ENCODE results near the gene SUSD6. TPM values are rescaled to one million over a fixed set of nuclear protein-coding genes. Genes with fewer than 3 reads are reported as not detected.
"Not testable (repeated sequence)": the region's sequence is repeated elsewhere in the genome, so short reads cannot be mapped to it uniquely, and the experiment has no call there.

Gene SUSD6
- total RNA-seq, 1 donor = 17.7 TPM

DNA sequence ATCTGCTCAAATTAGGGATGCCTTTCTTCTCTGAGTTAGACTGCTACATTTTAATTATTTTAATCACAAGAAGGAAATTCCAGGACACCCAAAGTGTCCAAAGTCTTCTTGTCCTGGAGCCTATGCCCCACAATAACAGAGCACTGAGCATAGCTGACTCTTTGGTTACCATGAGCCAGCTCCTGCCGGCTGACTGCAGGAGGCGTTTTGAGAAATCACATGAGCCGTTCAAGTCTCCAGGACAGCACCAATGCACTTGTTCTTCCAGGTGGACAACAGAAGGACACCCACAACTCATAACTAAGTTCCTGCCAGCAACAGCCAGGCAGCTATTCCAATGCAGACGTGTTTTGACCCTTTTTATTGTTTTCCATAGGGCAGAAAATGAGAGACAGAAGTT lies 109.5 kb downstream of the SUSD6 start:
- no peaks in the 10 kb centered on the region for H3K79me2 ChIP-seq (ENCODE audit: insufficient read depth, low read length)
- no peak overlapping the region for H3K27ac ChIP-seq (ENCODE audit: low read depth, low read length)
- no peak overlapping the region for H2AFZ ChIP-seq (ENCODE audit: low read length)
- peaks cover 3% of the 10 kb centered on the region for H4K20me1 ChIP-seq (ENCODE audit: insufficient read depth, low read length)
- no peak for DNase-seq (ENCODE audit: insufficient read length, low spot score, missing footprints)
- H3K27me3 ChIP-seq (ENCODE audit: insufficient read depth, low read length) = no peaks in the 10 kb centered on the region
- H3K36me3 ChIP-seq (ENCODE audit: insufficient read depth, low read length) = no peaks in the 10 kb centered on the region
- no peak overlapping the region for H3K4me2 ChIP-seq (ENCODE audit: insufficient read depth, low read length)
- no peak for TF ChIP-seq CTCF (IDR thresholded peaks at IDR 0.05; ENCODE audit: extremely low read depth, low read depth, low read length)
- H3K4me1 ChIP-seq (ENCODE audit: insufficient read depth, low read length) = peaks cover 30% of the 10 kb centered on the region
- no peak overlapping the region for H3K4me3 ChIP-seq (ENCODE audit: insufficient read depth, low read length)
- no peaks in the 10 kb centered on the region for H3K9me3 ChIP-seq (ENCODE audit: low read depth, low read length)

GRCh38 chr14:69726761-69727511 lies 115.5 kb downstream of the SUSD6 start:
- H3K79me2 ChIP-seq (ENCODE audit: insufficient read depth, low read length) = no peaks in the 10 kb centered on the region
- H4K20me1 ChIP-seq (ENCODE audit: insufficient read depth, low read length) = no peaks in the 10 kb centered on the region
- H3K9me3 ChIP-seq (ENCODE audit: low read depth, low read length) = no peaks in the 10 kb centered on the region
- H3K4me1 ChIP-seq (ENCODE audit: insufficient read depth, low read length) = no peaks in the 10 kb centered on the region
- peaks cover 3% of the 10 kb centered on the region for H3K27me3 ChIP-seq (ENCODE audit: insufficient read depth, low read length)
- H2AFZ ChIP-seq (ENCODE audit: low read length) = peak overlapping the region; percentile 93
- H3K4me2 ChIP-seq (ENCODE audit: insufficient read depth, low read length) = peak overlapping the region; percentile 85
- peak; percentile 92 for TF ChIP-seq CTCF (IDR thresholded peaks at IDR 0.05; ENCODE audit: extremely low read depth, low read depth, low read length)
- H3K27ac ChIP-seq (ENCODE audit: low read depth, low read length) = peak overlapping the region; percentile 52
- H3K36me3 ChIP-seq (ENCODE audit: insufficient read depth, low read length) = no peaks in the 10 kb centered on the region
- H3K4me3 ChIP-seq (ENCODE audit: insufficient read depth, low read length) = peak overlapping the region; percentile 70
- peak; percentile 96 for DNase-seq (ENCODE audit: insufficient read length, low spot score, missing footprints)

GRCh38 chr14:69727860-69728259 lies 116.5 kb downstream of the SUSD6 start:
- TF ChIP-seq CTCF (IDR thresholded peaks at IDR 0.05; ENCODE audit: extremely low read depth, low read depth, low read length) = no peak
- H3K4me3 ChIP-seq (ENCODE audit: insufficient read depth, low read length) = no peak overlapping the region
- no peaks in the 10 kb centered on the region for H3K79me2 ChIP-seq (ENCODE audit: insufficient read depth, low read length)
- H3K27ac ChIP-seq (ENCODE audit: low read depth, low read length) = no peak overlapping the region
- no peaks in the 10 kb centered on the region for H3K4me1 ChIP-seq (ENCODE audit: insufficient read depth, low read length)
- no peak for DNase-seq (ENCODE audit: insufficient read length, low spot score, missing footprints)
- peaks cover 3% of the 10 kb centered on the region for H3K27me3 ChIP-seq (ENCODE audit: insufficient read depth, low read length)
- no peaks in the 10 kb centered on the region for H4K20me1 ChIP-seq (ENCODE audit: insufficient read depth, low read length)
- H3K36me3 ChIP-seq (ENCODE audit: insufficient read depth, low read length) = no peaks in the 10 kb centered on the region
- H2AFZ ChIP-seq (ENCODE audit: low read length) = peak overlapping the region; percentile 93
- no peak overlapping the region for H3K4me2 ChIP-seq (ENCODE audit: insufficient read depth, low read length)
- H3K9me3 ChIP-seq (ENCODE audit: low read depth, low read length) = no peaks in the 10 kb centered on the region

DNA sequence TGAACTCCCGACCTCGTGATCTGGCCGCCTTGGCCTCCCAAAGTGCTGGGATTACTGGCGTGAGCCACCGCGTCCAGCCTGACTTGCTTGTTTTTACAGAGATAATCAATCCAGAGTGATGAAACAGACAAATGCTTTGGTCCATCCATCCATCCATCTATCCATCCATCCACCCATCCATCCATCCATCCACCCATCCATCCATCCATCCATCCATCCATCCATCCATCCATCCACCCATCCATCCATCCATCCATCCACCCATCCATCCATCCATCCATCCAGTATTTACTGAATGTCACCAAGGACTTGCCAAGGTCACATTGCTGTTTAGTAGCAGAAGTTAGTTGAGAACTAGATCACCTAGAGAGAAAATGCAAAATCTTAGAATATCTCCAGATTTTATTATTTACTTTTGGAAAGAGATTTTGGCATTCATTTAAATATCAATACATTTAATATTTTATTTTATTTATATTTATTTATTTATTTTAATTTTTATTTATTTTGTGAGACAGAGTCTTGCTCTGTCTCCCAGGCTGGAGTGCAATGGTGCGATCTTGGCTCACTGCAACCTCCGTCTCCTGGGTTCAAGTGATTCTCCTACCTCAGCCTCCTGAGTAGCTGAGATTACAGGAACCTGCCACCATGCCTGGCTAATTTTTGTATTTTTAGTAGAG lies 120.7 kb downstream of the SUSD6 start:
- not testable (repeated sequence) for H4K20me1 ChIP-seq (ENCODE audit: insufficient read depth, low read length); H3K9me3 ChIP-seq (ENCODE audit: low read depth, low read length); H2AFZ ChIP-seq (ENCODE audit: low read length); H3K36me3 ChIP-seq (ENCODE audit: insufficient read depth, low read length); H3K4me3 ChIP-seq (ENCODE audit: insufficient read depth, low read length); H3K27ac ChIP-seq (ENCODE audit: low read depth, low read length); H3K4me2 ChIP-seq (ENCODE audit: insufficient read depth, low read length); DNase-seq (ENCODE audit: insufficient read length, low spot score, missing footprints); H3K79me2 ChIP-seq (ENCODE audit: insufficient read depth, low read length); H3K4me1 ChIP-seq (ENCODE audit: insufficient read depth, low read length)
- H3K27me3 ChIP-seq (ENCODE audit: insufficient read depth, low read length) = peaks cover 13% of the 10 kb centered on the region

DNA sequence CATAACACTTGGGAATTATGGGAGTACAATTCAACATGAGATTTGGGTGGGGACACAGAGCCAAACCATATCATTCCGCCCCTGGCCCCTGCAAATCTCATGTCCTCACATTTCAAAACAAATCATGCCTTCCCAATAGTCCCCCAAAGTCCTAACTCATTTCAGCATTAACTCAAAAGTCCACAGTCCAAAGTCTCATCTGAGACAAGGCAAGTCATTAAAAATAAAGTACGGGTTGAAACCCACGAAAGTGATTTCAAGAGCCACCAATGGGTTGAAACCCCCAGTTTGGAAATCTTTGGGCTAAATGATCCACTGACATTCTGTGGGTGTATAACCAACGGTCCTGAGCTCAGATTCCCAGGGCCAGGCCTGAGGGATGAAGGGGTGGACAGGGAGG lies 125.0 kb downstream of the SUSD6 start:
- H3K4me1 ChIP-seq (ENCODE audit: insufficient read depth, low read length); H3K79me2 ChIP-seq (ENCODE audit: insufficient read depth, low read length); H3K4me2 ChIP-seq (ENCODE audit: insufficient read depth, low read length); H4K20me1 ChIP-seq (ENCODE audit: insufficient read depth, low read length); H3K4me3 ChIP-seq (ENCODE audit: insufficient read depth, low read length); H2AFZ ChIP-seq (ENCODE audit: low read length); H3K27ac ChIP-seq (ENCODE audit: low read depth, low read length); H3K36me3 ChIP-seq (ENCODE audit: insufficient read depth, low read length); H3K9me3 ChIP-seq (ENCODE audit: low read depth, low read length); DNase-seq (ENCODE audit: insufficient read length, low spot score, missing footprints): not testable (repeated sequence)
- peaks cover 14% of the 10 kb centered on the region for H3K27me3 ChIP-seq (ENCODE audit: insufficient read depth, low read length)

All from osteoblast (primary cell).